SU-DHL-6 (cell line): ENCODE measurements around the gene TCP11L2.

ENCODE experiments used
- EZH2phosphoT487 ChIP-seq: fragments of 200-600 bp; sonication (generic), shearing (Covaris generic); conservative IDR thresholded peaks from 2 replicates; pipeline ENCODE4 v1.6.1; 2018; ENCODE audit warnings: mild to moderate bottlenecking, antibody characterized with exemption, low read length, moderate library complexity, mixed read lengths
- TF ChIP-seq, protein P1 (sequence below): fragments of 200-600 bp; sonication (generic); IDR thresholded peaks from one replicate; pipeline ENCODE4 v1.5.1; 2017; ENCODE audit warnings: antibody characterized with exemption, mild to moderate bottlenecking, low read length, moderate library complexity; ENCODE audit not compliant: insufficient read depth, poor library complexity, severe bottlenecking

DNA sequence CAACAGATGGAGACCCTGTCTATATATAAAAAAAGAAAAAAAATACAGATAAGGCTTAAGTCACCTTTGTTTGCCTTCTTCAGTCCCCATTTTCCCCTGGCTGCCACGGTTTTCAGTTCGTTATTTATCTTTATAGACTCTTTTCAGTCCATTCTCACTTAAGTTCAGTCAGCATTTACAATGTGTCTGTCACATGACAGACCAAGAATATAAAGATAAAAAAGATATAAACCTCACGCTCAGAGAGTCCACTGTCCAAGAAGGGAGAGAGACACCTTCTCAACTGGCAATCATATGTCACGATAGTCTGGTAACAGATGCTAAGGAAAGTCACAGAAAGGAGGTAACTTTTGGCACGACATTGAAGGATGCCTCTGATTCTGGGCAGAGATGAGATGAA is 41.6 kb downstream of the TCP11L2 start:
- TF ChIP-seq EZH2phosphoT487: no peak
- TF ChIP-seq, protein P1, sequence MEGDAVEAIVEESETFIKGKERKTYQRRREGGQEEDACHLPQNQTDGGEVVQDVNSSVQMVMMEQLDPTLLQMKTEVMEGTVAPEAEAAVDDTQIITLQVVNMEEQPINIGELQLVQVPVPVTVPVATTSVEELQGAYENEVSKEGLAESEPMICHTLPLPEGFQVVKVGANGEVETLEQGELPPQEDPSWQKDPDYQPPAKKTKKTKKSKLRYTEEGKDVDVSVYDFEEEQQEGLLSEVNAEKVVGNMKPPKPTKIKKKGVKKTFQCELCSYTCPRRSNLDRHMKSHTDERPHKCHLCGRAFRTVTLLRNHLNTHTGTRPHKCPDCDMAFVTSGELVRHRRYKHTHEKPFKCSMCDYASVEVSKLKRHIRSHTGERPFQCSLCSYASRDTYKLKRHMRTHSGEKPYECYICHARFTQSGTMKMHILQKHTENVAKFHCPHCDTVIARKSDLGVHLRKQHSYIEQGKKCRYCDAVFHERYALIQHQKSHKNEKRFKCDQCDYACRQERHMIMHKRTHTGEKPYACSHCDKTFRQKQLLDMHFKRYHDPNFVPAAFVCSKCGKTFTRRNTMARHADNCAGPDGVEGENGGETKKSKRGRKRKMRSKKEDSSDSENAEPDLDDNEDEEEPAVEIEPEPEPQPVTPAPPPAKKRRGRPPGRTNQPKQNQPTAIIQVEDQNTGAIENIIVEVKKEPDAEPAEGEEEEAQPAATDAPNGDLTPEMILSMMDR: no peak
